ENCODE measurements around the gene SUN1.

DNA sequence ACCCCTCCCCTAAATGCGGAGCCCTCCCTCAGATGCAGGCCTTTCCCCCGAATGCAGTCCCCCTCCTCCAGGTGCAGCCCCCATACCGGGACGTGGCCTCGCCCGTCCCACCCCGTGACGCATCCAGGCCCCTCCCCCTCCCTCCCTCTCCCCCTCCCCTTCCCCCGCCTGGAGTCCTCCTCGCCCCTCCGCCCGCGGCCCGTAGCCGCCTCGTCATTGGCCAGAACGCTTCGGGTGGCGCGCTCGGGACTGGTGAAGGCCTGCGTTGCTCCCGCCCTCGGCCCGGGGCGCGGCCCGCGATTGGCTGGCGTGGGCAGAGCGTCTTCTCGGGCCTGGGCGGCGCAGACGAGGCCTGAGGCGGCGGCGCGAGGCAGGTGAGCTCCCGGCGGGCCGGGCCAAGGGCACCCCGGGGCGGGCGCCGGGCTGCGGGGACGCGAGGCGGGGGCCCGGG is 16.0 kb upstream of the SUN1 start:
- TF ChIP-seq, protein P1, sequence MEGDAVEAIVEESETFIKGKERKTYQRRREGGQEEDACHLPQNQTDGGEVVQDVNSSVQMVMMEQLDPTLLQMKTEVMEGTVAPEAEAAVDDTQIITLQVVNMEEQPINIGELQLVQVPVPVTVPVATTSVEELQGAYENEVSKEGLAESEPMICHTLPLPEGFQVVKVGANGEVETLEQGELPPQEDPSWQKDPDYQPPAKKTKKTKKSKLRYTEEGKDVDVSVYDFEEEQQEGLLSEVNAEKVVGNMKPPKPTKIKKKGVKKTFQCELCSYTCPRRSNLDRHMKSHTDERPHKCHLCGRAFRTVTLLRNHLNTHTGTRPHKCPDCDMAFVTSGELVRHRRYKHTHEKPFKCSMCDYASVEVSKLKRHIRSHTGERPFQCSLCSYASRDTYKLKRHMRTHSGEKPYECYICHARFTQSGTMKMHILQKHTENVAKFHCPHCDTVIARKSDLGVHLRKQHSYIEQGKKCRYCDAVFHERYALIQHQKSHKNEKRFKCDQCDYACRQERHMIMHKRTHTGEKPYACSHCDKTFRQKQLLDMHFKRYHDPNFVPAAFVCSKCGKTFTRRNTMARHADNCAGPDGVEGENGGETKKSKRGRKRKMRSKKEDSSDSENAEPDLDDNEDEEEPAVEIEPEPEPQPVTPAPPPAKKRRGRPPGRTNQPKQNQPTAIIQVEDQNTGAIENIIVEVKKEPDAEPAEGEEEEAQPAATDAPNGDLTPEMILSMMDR (conservative IDR thresholded peaks at IDR 0.05 in 1 of 2, IDR thresholded peaks at IDR 0.05 in 1 of 2; ENCODE audit: low read depth in 1 of 2, low read length in 2 of 2) = no peak
- no peak for TF ChIP-seq EZH2 (IDR thresholded peaks at IDR 0.05; ENCODE audit: low read length, missing control alignments)

Measured in fibroblast of lung (primary cell).